ENCODE results near the gene ZNF436.

The ZNF436 gene

GRCh38 chr1:23344987-23345472 is 24.6 kb downstream of the ZNF436 start:
- Histone ChIP-seq H3K27me3 (ENCODE audit: insufficient read depth, low read depth, severe bottlenecking) (no peaks in the 10 kb centered on the region), H3K9me3 (ENCODE audit: severe bottlenecking) (no peaks in the 10 kb centered on the region), H3K27ac (peak overlapping the region; percentile 100), H3K4me3 (ENCODE audit: low read depth, low read length) (peak overlapping the region; percentile 86), H3K36me3 (peaks cover 25% of the 10 kb centered on the region)
- DNase-seq, result peak; percentile 32
- TF ChIP-seq CTCF (IDR thresholded peaks at IDR 0.05; ENCODE audit: low read depth, low read length), result no peak

- no peaks in the 10 kb centered on the region for H3K27me3 ChIP-seq (ENCODE audit: insufficient read depth, low read depth, severe bottlenecking)
- H3K36me3 ChIP-seq, result peaks cover 29% of the 10 kb centered on the region
- DNase-seq, result peak; percentile 100
- TF ChIP-seq CTCF (IDR thresholded peaks at IDR 0.05; ENCODE audit: low read depth, low read length), result peak; percentile 3; the same call in 1 of the 2 replicates
- H3K9me3 ChIP-seq (ENCODE audit: severe bottlenecking), result no peaks in the 10 kb centered on the region
- H3K27ac ChIP-seq, result peak within 1 kb of the TSS; percentile 100
- H3K4me3 ChIP-seq (ENCODE audit: low read depth, low read length), result peak within 1 kb of the TSS; percentile 99
These were observed 25.3 kb downstream of the ZNF436 start, which contains the start of gene HNRNPR for GRCh38 chr1:23344111-23344986. Gene HNRNPR, minus strand, starts transcription at chr1:23344284. Its CDS starts 3,276 bp downstream, at chr1:23341008.

DNA sequence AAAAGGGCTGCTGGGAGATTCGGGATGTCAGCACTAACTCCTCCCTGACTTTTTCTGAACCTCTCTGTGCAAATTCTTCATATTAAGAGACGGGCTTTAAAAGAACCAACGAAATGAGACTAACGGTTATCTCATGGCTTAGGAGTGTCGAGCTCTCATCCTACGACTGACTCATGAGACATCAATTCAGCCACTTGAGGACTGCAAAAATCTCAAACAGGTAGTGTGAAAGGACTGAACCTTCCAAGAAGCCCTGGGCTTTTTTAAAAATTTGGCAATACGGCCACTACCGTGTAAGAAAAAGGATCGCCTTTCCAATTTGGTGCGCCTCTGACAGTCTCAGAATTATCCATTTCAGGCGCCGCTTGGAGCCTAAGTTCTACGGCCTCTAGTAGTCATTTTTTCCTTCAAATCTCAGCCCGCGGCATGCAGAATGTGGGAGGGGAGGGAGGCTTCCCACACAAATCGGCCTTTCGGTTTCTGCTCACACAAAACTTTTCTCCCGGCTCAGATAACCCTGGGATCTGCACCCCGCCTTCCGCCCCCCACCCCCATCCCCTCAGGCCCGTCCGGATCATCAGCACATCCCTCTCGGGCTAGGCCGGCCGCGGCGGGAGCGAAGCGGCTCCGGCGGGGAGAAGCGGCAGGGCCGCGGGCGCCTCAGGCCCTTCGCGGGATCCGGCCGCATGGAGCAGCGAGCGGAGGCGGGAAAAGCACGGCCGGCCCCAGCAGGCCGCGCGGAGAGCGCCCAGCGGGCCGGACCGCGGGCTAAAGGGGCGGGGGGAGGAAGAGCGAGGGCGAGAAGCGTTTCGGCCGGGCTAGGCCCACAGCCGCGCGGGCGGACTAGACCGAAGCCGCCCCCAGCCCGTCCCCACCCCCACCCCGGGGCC is 26.2 kb downstream of the ZNF436 start:
- peak overlapping the region; percentile 99 for H3K4me3 ChIP-seq (ENCODE audit: low read depth, low read length)
- no peaks in the 10 kb centered on the region for H3K27me3 ChIP-seq (ENCODE audit: insufficient read depth, low read depth, severe bottlenecking)
- peak overlapping the region; percentile 100 for H3K27ac ChIP-seq
- TF ChIP-seq CTCF (IDR thresholded peaks at IDR 0.05; ENCODE audit: low read depth, low read length), result no peak
- peak; percentile 22 for DNase-seq
- peaks cover 37% of the 10 kb centered on the region for H3K36me3 ChIP-seq
- no peaks in the 10 kb centered on the region for H3K9me3 ChIP-seq (ENCODE audit: severe bottlenecking)

- DNase-seq, result no peak
- peak overlapping the region; percentile 100 for H3K27ac ChIP-seq
These were observed 27.5 kb downstream of the ZNF436 start for GRCh38 chr1:23341931-23342692.

More at GRCh38 chr1:23341931-23342692, 27.5 kb downstream of the ZNF436 start:
- peaks cover 50% of the 10 kb centered on the region for H3K36me3 ChIP-seq
- peak overlapping the region; percentile 99 for H3K4me3 ChIP-seq (ENCODE audit: low read depth, low read length)
- no peaks in the 10 kb centered on the region for H3K9me3 ChIP-seq (ENCODE audit: severe bottlenecking)
- H3K27me3 ChIP-seq (ENCODE audit: insufficient read depth, low read depth, severe bottlenecking), result no peaks in the 10 kb centered on the region
- TF ChIP-seq CTCF (IDR thresholded peaks at IDR 0.05; ENCODE audit: low read depth, low read length), result no peak

Measured in WERI-Rb-1 (cell line).